B cell (primary cell): ENCODE results near the gene ZNF611. TPM values are rescaled to one million over a fixed set of nuclear protein-coding genes. Genes with fewer than 3 reads are reported as not detected.
"Not testable (repeated sequence)": the region's sequence is repeated elsewhere in the genome, so short reads cannot be mapped to it uniquely, and the experiment has no call there.

Experiments used
- ATAC-seq: fragments of 200-7000 bp; cut with Tn5 transposase; one replicate; pipeline ENCODE4 v1.10.0; 2021; ENCODE audit warnings: low read depth, mild to moderate bottlenecking, moderate number of reproducible peaks, moderate library complexity
- CTCF ChIA-PET: fragments of 350-600 bp; sonication (Branson Sonifier 250); formaldehyde crosslinking; loops from one replicate; lab custom pipeline; 2021; ENCODE audit warnings: antibody characterized with exemption, inconsistent platforms; lab: Charles Lee
- POLR2A ChIA-PET: fragments of 350-600 bp; sonication (Branson Sonifier 250); formaldehyde crosslinking; loops from one replicate; lab custom pipeline; 2021; ENCODE audit warnings: antibody characterized with exemption; lab: Charles Lee
- DNase-seq: peaks from one replicate; pipeline ENCODE4 v3.0.0; 2013
- H2AFZ ChIP-seq: 2 replicates; pipeline ENCODE4 v1.6.1; 2012; ENCODE audit warnings: mild to moderate bottlenecking, low read depth, low read length; ENCODE audit not compliant: insufficient read depth, poor library complexity, severe bottlenecking
- H3K27ac ChIP-seq, 2 donors: 1 replicate in 1 of 2; 2 replicates in 1 of 2; pipeline ENCODE4 v1.5.1; 2012 to 2013; ENCODE audit warnings: low read length in 2 of 2, mild to moderate bottlenecking in 2 of 2, moderate library complexity in 1 of 2
- H3K27me3 ChIP-seq, 4 experiments: fragments of 200-600 bp in 1 of 4; sonication (generic) in 1 of 4; replicated peaks in 1 of 4; 1 replicate in 2 of 4; 2 replicates in 2 of 4; pipeline versions ENCODE4 v1.6.1 to v1.7.0; 2013 to 2016; ENCODE audit warnings: low read length in 3 of 4, mild to moderate bottlenecking in 2 of 4, mixed read lengths in 1 of 4, moderate library complexity in 1 of 4; ENCODE audit not compliant: insufficient read depth in 4 of 4, control insufficient read depth in 3 of 4; ENCODE audit errors: control extremely low read depth in 1 of 4
- H3K36me3 ChIP-seq, 2 experiments: replicated peaks in 1 of 2; 1 replicate in 1 of 2; 2 replicates in 1 of 2; pipeline versions ENCODE4 v1.6.1 to v1.7.1; 2013; ENCODE audit warnings: low read length in 1 of 2; ENCODE audit not compliant: insufficient read depth in 2 of 2, control insufficient read depth in 1 of 2; ENCODE audit errors: control extremely low read depth in 1 of 2, extremely low read depth in 1 of 2
- H3K4me1 ChIP-seq, 2 donors: fragments of 200-600 bp in 1 of 2; sonication (generic) in 1 of 2; 1 replicate in 1 of 2; 2 replicates in 1 of 2; pipeline versions ENCODE4 v1.5.1 to v1.6.1; 2013 to 2017; ENCODE audit warnings: low read length in 2 of 2; ENCODE audit not compliant: control insufficient read depth in 2 of 2, insufficient read depth in 2 of 2
- H3K4me2 ChIP-seq: replicated peaks from 2 replicates; pipeline ENCODE3; 2012; ENCODE audit warnings: mild to moderate bottlenecking, low read depth, low read length; ENCODE audit not compliant: poor library complexity, severe bottlenecking
- H3K4me3 ChIP-seq, 5 experiments: fragments of 200-600 bp in 1 of 5; sonication (generic) in 1 of 5; 1 replicate in 3 of 5; 2 replicates in 2 of 5; pipeline versions ENCODE4 v1.5.1 to v1.7.0; 2011 to 2016; ENCODE audit warnings: low read length in 4 of 5, mild to moderate bottlenecking in 4 of 5, low read depth in 2 of 5, control low read depth in 1 of 5, moderate library complexity in 1 of 5; ENCODE audit not compliant: insufficient read depth in 1 of 5; ENCODE audit errors: control extremely low read depth in 1 of 5, extremely low read depth in 1 of 5
- H3K79me2 ChIP-seq: fragments of 200-600 bp; sonication (generic); one replicate; pipeline ENCODE4 v1.6.0; 2016; ENCODE audit warnings: low read length; ENCODE audit not compliant: control insufficient read depth, insufficient read depth
- H3K9ac ChIP-seq: fragments of 200-600 bp; sonication (generic); 2 replicates; pipeline ENCODE4 v1.6.1; 2017; ENCODE audit warnings: mild to moderate bottlenecking, low read length, moderate library complexity
- H3K9me3 ChIP-seq, 3 donors: one replicate each; pipeline versions ENCODE4 v1.6.1 to v1.7.1; 2013; ENCODE audit warnings: low read length in 2 of 3; ENCODE audit not compliant: control insufficient read depth in 2 of 3, insufficient read depth in 1 of 3; ENCODE audit errors: control extremely low read depth in 1 of 3
- H4K20me1 ChIP-seq: 2 replicates; pipeline ENCODE4 v1.6.0; 2012; ENCODE audit warnings: mild to moderate bottlenecking, low read length; ENCODE audit not compliant: insufficient read depth, control insufficient read depth, poor library complexity, severe bottlenecking
- H3K27ac Mint-ChIP-seq: one replicate; pipeline ENCODE4 v1.8.0; 2021; ENCODE audit warnings: mixed read lengths
- H3K27me3 Mint-ChIP-seq: one replicate; pipeline ENCODE4 v1.8.0; 2021; ENCODE audit warnings: mixed read lengths
- H3K4me1 Mint-ChIP-seq: one replicate; pipeline ENCODE4 v1.8.0; 2021; ENCODE audit warnings: mixed read lengths
- H3K4me3 Mint-ChIP-seq: one replicate; pipeline ENCODE4 v1.8.0; 2021; ENCODE audit warnings: mixed read lengths
- H3K9me3 Mint-ChIP-seq: one replicate; pipeline ENCODE4 v1.8.0; 2022; ENCODE audit warnings: mixed read lengths; ENCODE audit not compliant: insufficient read depth
- EZH2 ChIP-seq: IDR thresholded peaks from 2 replicates; pipeline ENCODE4 v1.6.1; 2012; ENCODE audit warnings: borderline replicate concordance, low read depth, mild to moderate bottlenecking, moderate library complexity, low read length; ENCODE audit not compliant: insufficient read depth, poor library complexity, severe bottlenecking
- WGBS: methylation state at CpG from one replicate; pipeline ENCODE4 v1.1.5; 2013; ENCODE audit warnings: missing lambda C conversion rate; ENCODE audit not compliant: insufficient coverage; 5-methylcytosine and 5-hydroxymethylcytosine counted together
- intact Hi-C: fragments of 100-400 bp; cut with micrococcal nuclease; formaldehyde crosslinking; loops from one replicate; pipeline ENCODE4 v1.10.0; 2022
- polyA plus RNA-seq: library from polyadenylated mRNA; depleted of rRNA; stranded (reverse); fragments of >200 nt; gene quantifications from 2 replicates; pipeline ENCODE4 v1.2.3, GENCODE V29; 2012
- total RNA-seq, 2 donors: library from RNA; stranded (reverse); fragments of 120-200 nt in 1 of 2; gene quantifications; 1 replicate in 1 of 2; 2 replicates in 1 of 2; pipeline versions ENCODE4 v1.2.3 to v1.2.4, GENCODE V29; 2013 to 2022
- TF ChIP-seq, protein P1 (sequence below): fragments of 200-600 bp; IDR thresholded peaks from one replicate; pipeline ENCODE4 v1.8.0; 2022; ENCODE audit warnings: antibody characterized with exemption, mild to moderate bottlenecking

The ZNF611 gene
- total and polyA plus RNA-seq, 2 donors (not counting 1 experiment from before 2014, with no cell fraction given), result 10.2 to 51.5 TPM

DNA sequence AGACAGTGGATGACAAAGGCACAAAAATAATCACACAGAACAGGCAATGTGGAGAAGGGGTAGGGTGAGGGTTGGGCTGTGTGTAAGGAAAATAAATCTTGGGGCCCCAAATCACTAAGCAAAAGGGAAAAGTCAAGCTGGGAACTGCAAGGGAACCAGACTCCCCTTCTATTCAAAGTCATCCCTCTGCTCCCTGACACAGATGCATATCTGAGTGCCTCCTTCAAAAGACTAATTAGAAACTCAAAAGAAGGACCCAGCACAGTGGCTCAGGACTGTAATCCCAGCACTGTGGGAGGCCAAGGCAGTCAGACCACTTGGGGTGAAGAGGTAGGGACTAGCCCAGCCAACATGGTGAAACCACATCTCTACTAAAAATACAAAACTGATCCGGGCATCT is 18.3 kb downstream of the ZNF611 start:
- Histone ChIP-seq H3K36me3 (peaks cover 4 to 34% of the 10 kb centered on the region in 2 experiments), H3K79me2 (no peaks in the 10 kb centered on the region), H3K4me3 (no peak overlapping the region), H3K4me2 (no peak overlapping the region), H3K9ac (no peak overlapping the region), H3K27ac (no peak overlapping the region), H3K27me3 (no peaks in the 10 kb centered on the region), H4K20me1 (no peaks in the 10 kb centered on the region), H3K4me1 (no peaks in the 10 kb centered on the region), H2AFZ (no peak overlapping the region), H3K9me3 (peaks cover 0 to 18% (median 6%) of the 10 kb centered on the region in 3 donors)
- no peak for DNase-seq
- peaks cover 6% of the 10 kb centered on the region for H3K4me1 Mint-ChIP-seq
- H3K9me3 Mint-ChIP-seq, result peaks cover 4% of the 10 kb centered on the region
- H3K4me3 Mint-ChIP-seq, result no peak overlapping the region
- TF ChIP-seq, protein P1, sequence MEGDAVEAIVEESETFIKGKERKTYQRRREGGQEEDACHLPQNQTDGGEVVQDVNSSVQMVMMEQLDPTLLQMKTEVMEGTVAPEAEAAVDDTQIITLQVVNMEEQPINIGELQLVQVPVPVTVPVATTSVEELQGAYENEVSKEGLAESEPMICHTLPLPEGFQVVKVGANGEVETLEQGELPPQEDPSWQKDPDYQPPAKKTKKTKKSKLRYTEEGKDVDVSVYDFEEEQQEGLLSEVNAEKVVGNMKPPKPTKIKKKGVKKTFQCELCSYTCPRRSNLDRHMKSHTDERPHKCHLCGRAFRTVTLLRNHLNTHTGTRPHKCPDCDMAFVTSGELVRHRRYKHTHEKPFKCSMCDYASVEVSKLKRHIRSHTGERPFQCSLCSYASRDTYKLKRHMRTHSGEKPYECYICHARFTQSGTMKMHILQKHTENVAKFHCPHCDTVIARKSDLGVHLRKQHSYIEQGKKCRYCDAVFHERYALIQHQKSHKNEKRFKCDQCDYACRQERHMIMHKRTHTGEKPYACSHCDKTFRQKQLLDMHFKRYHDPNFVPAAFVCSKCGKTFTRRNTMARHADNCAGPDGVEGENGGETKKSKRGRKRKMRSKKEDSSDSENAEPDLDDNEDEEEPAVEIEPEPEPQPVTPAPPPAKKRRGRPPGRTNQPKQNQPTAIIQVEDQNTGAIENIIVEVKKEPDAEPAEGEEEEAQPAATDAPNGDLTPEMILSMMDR, result no peak
- no peak for TF ChIP-seq EZH2
- H3K27ac Mint-ChIP-seq, result no peak overlapping the region
- H3K27me3 Mint-ChIP-seq, result no peaks in the 10 kb centered on the region
- ChIA-PET CTCF (no interaction called here), POLR2A (no interaction called here)
- ATAC-seq, result no peak
- intact Hi-C loops, result no loop called here
- WGBS, result 83% methylated on average over 1 of the region's 1 CpG

DNA sequence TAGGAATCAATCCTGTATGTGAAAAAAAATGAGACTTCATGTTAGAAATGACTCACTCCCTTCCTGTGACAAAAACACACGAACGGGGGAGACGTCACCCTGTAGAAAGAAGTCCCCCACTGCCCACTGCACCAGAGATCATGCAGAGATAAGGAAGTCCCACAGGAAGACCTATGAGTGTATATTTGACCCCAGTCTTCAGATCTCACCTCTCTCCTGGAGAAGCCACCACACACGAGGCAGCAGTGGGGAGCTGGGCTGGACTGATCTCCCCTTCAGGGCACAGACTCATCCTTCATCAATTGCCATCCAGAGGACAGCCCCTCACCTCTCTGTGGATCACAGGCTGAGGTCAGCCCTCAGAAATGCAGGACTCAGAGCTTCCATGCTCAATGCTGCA is 18.9 kb downstream of the ZNF611 start:
- H3K27ac Mint-ChIP-seq, H3K27me3 Mint-ChIP-seq, H3K9ac ChIP-seq, H3K4me2 ChIP-seq, H4K20me1 ChIP-seq, H2AFZ ChIP-seq, H3K27ac ChIP-seq, DNase-seq, CTCF ChIA-PET, H3K27me3 ChIP-seq, intact Hi-C loops, H3K4me3 Mint-ChIP-seq, H3K4me1 Mint-ChIP-seq, H3K4me1 ChIP-seq, POLR2A ChIA-PET, H3K79me2 ChIP-seq, H3K9me3 Mint-ChIP-seq, H3K4me3 ChIP-seq: not testable (repeated sequence)
- 84% methylated on average over 3 of the region's 4 CpGs for WGBS
- peaks cover 4 to 38% of the 10 kb centered on the region in 2 experiments for H3K36me3 ChIP-seq
- peak; percentile 17 for ATAC-seq
- H3K9me3 ChIP-seq, result peaks cover 0 to 18% (median 5%) of the 10 kb centered on the region in 3 donors

DNA sequence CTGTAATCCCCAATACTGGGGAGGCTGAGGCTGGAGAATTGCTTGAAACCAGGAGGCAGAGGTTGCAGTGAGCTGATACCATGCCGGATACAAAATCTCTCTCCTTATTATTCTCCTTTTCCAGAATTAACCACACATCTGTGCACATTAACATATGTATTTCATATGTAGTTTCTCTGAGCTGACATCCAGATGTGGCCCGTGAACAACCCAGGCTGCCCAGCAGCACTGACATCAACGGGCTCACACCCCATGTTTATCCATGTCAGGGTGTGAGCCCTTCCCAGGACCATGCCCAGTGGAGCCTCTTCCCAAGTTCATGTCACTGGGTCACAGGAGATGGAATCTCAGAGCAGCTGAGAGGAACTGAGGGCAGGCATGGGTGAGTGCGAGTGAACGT is 19.5 kb downstream of the ZNF611 start:
- DNase-seq, H3K27ac ChIP-seq, H3K4me3 ChIP-seq, H3K27me3 Mint-ChIP-seq, H3K27ac Mint-ChIP-seq, POLR2A ChIA-PET, H3K9me3 Mint-ChIP-seq, intact Hi-C loops, H3K27me3 ChIP-seq, H3K4me1 ChIP-seq, H4K20me1 ChIP-seq, H2AFZ ChIP-seq, ATAC-seq, H3K4me1 Mint-ChIP-seq, CTCF ChIA-PET, H3K4me3 Mint-ChIP-seq, H3K9ac ChIP-seq, H3K4me2 ChIP-seq, H3K79me2 ChIP-seq: not testable (repeated sequence)
- 96% methylated on average over 4 of the region's 5 CpGs for WGBS
- peaks cover 0 to 17% (median 0%) of the 10 kb centered on the region in 3 donors for H3K9me3 ChIP-seq
- peaks cover 4 to 41% of the 10 kb centered on the region in 2 experiments for H3K36me3 ChIP-seq
